ENCODE measurements around the gene PTPRG. TPM values are rescaled to one million over a fixed set of nuclear protein-coding genes. Genes with fewer than 3 reads are reported as not detected.

PTPRG gene
- total RNA-seq, 1 experiment from 2014 or later: 0.73 TPM

- H3K4me1 ChIP-seq (ENCODE audit: insufficient read depth, low read length): no peaks in the 10 kb centered on the region
- no peaks in the 10 kb centered on the region for H3K9me2 ChIP-seq (replicated peaks; ENCODE audit: low read length)
- no peak for TF ChIP-seq CTCF (conservative IDR thresholded peaks at IDR 0.05; ENCODE audit: low read depth, low read length)
- no peak for TF ChIP-seq EZH2 (IDR thresholded peaks at IDR 0.05; ENCODE audit: low read length, unreplicated experiment)
- no peak for TF ChIP-seq EZH2phosphoT487 (IDR thresholded peaks at IDR 0.05; ENCODE audit: borderline replicate concordance, low read length)
- H3K36me3 ChIP-seq (ENCODE audit: low read depth, low read length): no peaks in the 10 kb centered on the region
- ChIA-PET CTCF (no interaction called here), POLR2A (ENCODE audit: unreplicated experiment) (no interaction called here)
- no peak overlapping the region for H2AFZ ChIP-seq (ENCODE audit: low read length)
- H3F3A ChIP-seq (ENCODE audit: low read length, unreplicated experiment): no peaks in the 10 kb centered on the region
- H3K27me3 ChIP-seq (ENCODE audit: low read length): no peaks in the 10 kb centered on the region
- no peak overlapping the region for H3K9ac ChIP-seq (ENCODE audit: low read length)
- H3K4me3 ChIP-seq (ENCODE audit: low read length): no peak overlapping the region
- no peaks in the 10 kb centered on the region; the same call in 1 of the 2 replicates for H3K9me3 ChIP-seq (ENCODE audit: low read length)
- DNase-seq (no peak), ATAC-seq (no peak)
- H4K20me1 ChIP-seq (ENCODE audit: low read length): no peaks in the 10 kb centered on the region
- no peaks in the 10 kb centered on the region for H3K79me2 ChIP-seq (ENCODE audit: low read length)
- H3K4me2 ChIP-seq (ENCODE audit: low read length): no peak overlapping the region
- intact Hi-C loops (cut with micrococcal nuclease): no loop called here
- no peak overlapping the region for H3K27ac ChIP-seq (ENCODE audit: low read length)
- BruUV-seq (replicated peaks): no TSS peak
Measured at GRCh38 chr3:61899700-61900462, 338.5 kb downstream of the PTPRG start.

GRCh38 chr3:61901496-61901895 is 340.1 kb downstream of the PTPRG start:
- no peak for DNase-seq
- H3K4me3 ChIP-seq (ENCODE audit: low read length): no peak overlapping the region
- H3K9me2 ChIP-seq (replicated peaks; ENCODE audit: low read length): no peaks in the 10 kb centered on the region
- no peak overlapping the region for H3K4me2 ChIP-seq (ENCODE audit: low read length)
- H3F3A ChIP-seq (ENCODE audit: low read length, unreplicated experiment): no peaks in the 10 kb centered on the region
- BruUV-seq (replicated peaks): no TSS peak
- no peaks in the 10 kb centered on the region for H3K4me1 ChIP-seq (ENCODE audit: insufficient read depth, low read length)
- intact Hi-C loops (cut with micrococcal nuclease): no loop called here
- no peak for TF ChIP-seq EZH2phosphoT487 (IDR thresholded peaks at IDR 0.05; ENCODE audit: borderline replicate concordance, low read length)
- no peak for TF ChIP-seq CTCF (conservative IDR thresholded peaks at IDR 0.05; ENCODE audit: low read depth, low read length)
- TF ChIP-seq EZH2 (IDR thresholded peaks at IDR 0.05; ENCODE audit: low read length, unreplicated experiment): no peak
- no peak for ATAC-seq
- H4K20me1 ChIP-seq (ENCODE audit: low read length): no peaks in the 10 kb centered on the region
- no peaks in the 10 kb centered on the region for H3K36me3 ChIP-seq (ENCODE audit: low read depth, low read length)
- ChIA-PET CTCF (no interaction called here), POLR2A (ENCODE audit: unreplicated experiment) (no interaction called here)
- H2AFZ ChIP-seq (ENCODE audit: low read length): no peak overlapping the region
- no peaks in the 10 kb centered on the region for H3K79me2 ChIP-seq (ENCODE audit: low read length)
- no peak overlapping the region for H3K27ac ChIP-seq (ENCODE audit: low read length)
- H3K9ac ChIP-seq (ENCODE audit: low read length): no peak overlapping the region
- H3K27me3 ChIP-seq (ENCODE audit: low read length): no peaks in the 10 kb centered on the region
- no peaks in the 10 kb centered on the region; the same call in 1 of the 2 replicates for H3K9me3 ChIP-seq (ENCODE audit: low read length)

- Histone ChIP-seq H3K27me3 (ENCODE audit: low read length) (no peaks in the 10 kb centered on the region), H3K4me1 (ENCODE audit: insufficient read depth, low read length) (no peaks in the 10 kb centered on the region), H3K9me3 (ENCODE audit: low read length) (no peaks in the 10 kb centered on the region; the same call in 1 of the 2 replicates), H3K9me2 (replicated peaks; ENCODE audit: low read length) (no peaks in the 10 kb centered on the region), H3F3A (ENCODE audit: low read length, unreplicated experiment) (no peaks in the 10 kb centered on the region), H3K27ac (ENCODE audit: low read length) (no peak overlapping the region), H3K79me2 (ENCODE audit: low read length) (no peaks in the 10 kb centered on the region), H3K36me3 (ENCODE audit: low read depth, low read length) (no peaks in the 10 kb centered on the region), H4K20me1 (ENCODE audit: low read length) (no peaks in the 10 kb centered on the region), H3K4me3 (ENCODE audit: low read length) (no peak overlapping the region), H3K9ac (ENCODE audit: low read length) (no peak overlapping the region), H2AFZ (ENCODE audit: low read length) (no peak overlapping the region), H3K4me2 (ENCODE audit: low read length) (no peak overlapping the region)
- ChIA-PET CTCF (no interaction called here), POLR2A (ENCODE audit: unreplicated experiment) (no interaction called here)
- ATAC-seq (no peak), DNase-seq (no peak)
- TF ChIP-seq EZH2 (IDR thresholded peaks at IDR 0.05; ENCODE audit: low read length, unreplicated experiment) (no peak), EZH2phosphoT487 (IDR thresholded peaks at IDR 0.05; ENCODE audit: borderline replicate concordance, low read length) (no peak), CTCF (conservative IDR thresholded peaks at IDR 0.05; ENCODE audit: low read depth, low read length) (no peak)
- no TSS peak for BruUV-seq (replicated peaks)
- intact Hi-C loops (cut with micrococcal nuclease): no loop called here
Measured at GRCh38 chr3:61901986-61902385, 340.6 kb downstream of the PTPRG start.

Data from PC-3 (cell line).